ENCODE measurements around the gene WDR7. TPM values are rescaled to one million over a fixed set of nuclear protein-coding genes. Genes with fewer than 3 reads are reported as not detected.

Gene WDR7
- total RNA-seq, 4 donors from 2014 or later, result 16.2 to 39.4 (median 19.9) TPM

DNA sequence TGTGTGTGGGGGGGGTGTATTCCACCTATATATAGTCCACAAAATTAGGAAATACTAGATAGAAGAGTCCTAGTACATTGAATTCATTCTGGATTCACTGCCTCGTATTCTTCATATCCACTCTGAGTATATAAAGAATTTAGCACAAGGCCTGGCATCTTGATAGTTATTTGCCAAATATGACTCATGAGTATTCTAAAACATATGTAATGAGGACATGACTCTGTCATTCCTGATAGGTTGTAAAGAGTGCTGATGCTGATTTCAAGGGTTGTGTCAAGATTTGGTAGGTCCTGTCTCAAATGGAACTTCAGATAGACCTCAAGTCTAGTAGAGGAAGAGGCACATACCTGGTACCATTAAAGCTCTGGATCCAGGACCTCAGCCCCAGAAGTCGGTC is 322.3 kb downstream of the WDR7 start:
- TF ChIP-seq, protein P1, sequence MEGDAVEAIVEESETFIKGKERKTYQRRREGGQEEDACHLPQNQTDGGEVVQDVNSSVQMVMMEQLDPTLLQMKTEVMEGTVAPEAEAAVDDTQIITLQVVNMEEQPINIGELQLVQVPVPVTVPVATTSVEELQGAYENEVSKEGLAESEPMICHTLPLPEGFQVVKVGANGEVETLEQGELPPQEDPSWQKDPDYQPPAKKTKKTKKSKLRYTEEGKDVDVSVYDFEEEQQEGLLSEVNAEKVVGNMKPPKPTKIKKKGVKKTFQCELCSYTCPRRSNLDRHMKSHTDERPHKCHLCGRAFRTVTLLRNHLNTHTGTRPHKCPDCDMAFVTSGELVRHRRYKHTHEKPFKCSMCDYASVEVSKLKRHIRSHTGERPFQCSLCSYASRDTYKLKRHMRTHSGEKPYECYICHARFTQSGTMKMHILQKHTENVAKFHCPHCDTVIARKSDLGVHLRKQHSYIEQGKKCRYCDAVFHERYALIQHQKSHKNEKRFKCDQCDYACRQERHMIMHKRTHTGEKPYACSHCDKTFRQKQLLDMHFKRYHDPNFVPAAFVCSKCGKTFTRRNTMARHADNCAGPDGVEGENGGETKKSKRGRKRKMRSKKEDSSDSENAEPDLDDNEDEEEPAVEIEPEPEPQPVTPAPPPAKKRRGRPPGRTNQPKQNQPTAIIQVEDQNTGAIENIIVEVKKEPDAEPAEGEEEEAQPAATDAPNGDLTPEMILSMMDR (IDR thresholded peaks at IDR 0.05), result no peak
- DNase-seq (ENCODE audit: low spot score), result no peak
- no peak for ATAC-seq (ENCODE audit: low FRiP score)

DNA sequence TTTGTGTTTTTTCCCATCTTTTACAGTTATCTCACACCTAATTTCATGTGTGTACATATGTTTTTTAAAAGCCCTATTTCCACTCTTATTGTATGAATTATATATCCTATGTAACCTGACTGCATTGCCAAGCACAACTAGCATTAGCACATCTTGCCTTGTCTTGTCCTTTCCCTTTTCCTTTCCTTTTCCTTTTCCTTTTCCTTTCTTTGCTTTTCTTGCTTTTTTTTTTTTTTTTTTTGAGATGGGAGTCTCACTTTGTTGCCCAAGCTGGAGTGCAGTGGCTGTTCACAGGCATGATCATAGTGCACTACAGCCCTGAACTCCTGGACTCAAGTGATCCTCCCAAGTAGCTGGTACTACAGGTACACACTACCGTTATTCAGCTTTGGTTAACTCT is 323.0 kb downstream of the WDR7 start:
- TF ChIP-seq, protein P1 (IDR thresholded peaks at IDR 0.05), result no peak
- no peak for ATAC-seq (ENCODE audit: low FRiP score)
- DNase-seq (ENCODE audit: low spot score), result no peak

DNA sequence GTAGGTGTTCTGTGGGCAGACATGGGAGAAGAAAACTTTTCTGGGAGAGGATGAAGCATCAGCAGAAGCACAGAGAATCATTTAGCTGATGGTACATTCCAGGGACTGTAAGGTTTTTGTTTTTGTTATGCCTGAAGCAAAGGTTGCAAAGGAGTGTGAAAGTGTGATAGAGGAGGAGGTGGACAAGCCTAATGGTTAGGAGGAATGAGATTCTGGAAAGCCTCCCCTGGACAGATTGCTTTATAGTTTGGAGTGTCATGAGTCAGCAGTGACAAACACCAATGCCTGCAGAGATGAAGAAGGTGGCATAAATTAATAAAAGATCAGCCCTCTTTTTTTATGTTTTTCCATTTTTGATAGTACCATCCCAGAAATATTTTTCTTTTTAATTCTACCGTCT is 324.1 kb downstream of the WDR7 start:
- ATAC-seq (ENCODE audit: low FRiP score) (no peak), DNase-seq (ENCODE audit: low spot score) (no peak)

DNA sequence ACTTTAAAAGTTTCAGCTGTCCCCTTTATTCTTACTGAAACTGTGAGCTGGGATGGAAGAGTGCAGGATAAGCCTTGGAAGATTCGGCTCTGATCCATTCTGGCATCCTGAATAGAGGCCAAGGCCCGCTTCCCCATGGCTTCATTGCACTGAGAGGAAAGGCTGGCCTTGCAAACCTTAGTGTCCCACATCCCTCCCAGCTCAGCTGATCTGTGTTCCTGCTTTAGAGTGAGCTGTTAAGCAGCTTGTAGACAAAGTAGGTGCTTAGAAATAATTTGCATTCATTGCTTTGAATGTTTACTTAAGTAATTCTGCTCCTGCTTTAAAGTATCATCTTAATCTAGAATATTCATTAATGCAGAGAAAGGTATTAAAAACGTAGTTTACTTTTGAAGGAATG is 326.1 kb downstream of the WDR7 start:
- DNase-seq (ENCODE audit: low spot score), result no peak
- ATAC-seq (ENCODE audit: low FRiP score), result no peak
- TF ChIP-seq, protein P1 (IDR thresholded peaks at IDR 0.05), result no peak

More for the DNA sequence above, 324.1 kb downstream of the WDR7 start:
- TF ChIP-seq, protein P1 (IDR thresholded peaks at IDR 0.05), result no peak

DNA sequence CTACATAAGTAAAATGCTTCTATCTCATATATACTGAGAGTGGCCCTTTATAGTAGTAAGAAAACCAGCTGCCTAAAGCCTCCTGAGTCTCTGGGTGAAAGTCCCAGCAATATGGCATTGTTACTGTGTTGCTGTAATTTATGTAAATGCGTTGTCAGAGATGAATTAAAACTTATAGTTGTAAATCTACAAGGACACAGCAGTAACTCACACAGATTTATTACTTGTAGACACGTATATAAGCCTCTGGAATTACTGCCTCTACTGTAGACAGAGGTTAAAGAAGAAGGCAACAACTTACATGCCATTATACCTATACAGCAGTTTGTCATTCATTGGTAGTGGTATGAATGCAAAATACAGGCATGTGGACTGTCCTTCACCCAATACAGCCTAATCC is 326.6 kb downstream of the WDR7 start:
- TF ChIP-seq, protein P1 (IDR thresholded peaks at IDR 0.05), result no peak
- no peak for ATAC-seq (ENCODE audit: low FRiP score)
- no peak for DNase-seq (ENCODE audit: low spot score)

DNA sequence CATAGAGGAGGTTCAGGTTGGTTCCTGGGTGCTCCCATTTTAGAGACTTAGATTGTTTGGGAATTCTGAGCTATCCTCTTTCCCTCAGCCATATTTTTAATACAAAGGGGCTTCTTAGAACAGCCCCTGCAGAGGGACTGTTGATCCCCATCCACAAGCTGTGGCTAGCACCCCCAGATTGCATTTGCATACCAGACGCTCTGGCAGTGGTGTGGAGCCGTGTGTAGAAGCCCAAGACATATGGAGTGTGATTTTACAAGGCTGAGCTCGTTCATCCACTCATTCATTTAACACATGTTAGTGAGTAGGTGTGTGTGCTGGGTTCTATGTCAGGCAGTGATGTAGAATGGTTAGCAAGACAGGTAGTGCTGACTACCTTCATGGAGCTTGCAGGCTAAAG is 329.0 kb downstream of the WDR7 start:
- DNase-seq (ENCODE audit: low spot score) (no peak), ATAC-seq (ENCODE audit: low FRiP score) (no peak)
- TF ChIP-seq, protein P1 (IDR thresholded peaks at IDR 0.05), result no peak

DNA sequence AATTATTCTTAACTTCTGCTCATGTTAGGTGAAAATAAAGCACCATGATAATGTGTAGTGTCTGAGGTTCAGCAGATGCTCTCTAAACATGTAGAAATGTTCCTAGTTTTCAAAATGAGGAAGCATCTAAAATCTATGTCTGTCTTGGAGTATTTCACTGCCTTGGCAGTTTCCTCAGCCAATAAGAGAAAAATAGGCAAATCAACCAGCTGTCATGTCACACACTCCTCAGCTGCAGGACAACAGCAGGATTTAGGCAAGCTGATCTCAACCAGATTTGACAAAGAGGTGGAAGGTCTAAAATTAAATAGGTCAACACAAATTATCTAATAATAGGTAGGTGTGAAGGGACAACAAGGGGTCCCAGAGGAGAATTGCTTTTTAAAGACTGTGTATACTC is 331.6 kb downstream of the WDR7 start:
- TF ChIP-seq, protein P1 (IDR thresholded peaks at IDR 0.05), result no peak
- ATAC-seq (ENCODE audit: low FRiP score) (no peak), DNase-seq (ENCODE audit: low spot score) (no peak)

All from omental fat pad (tissue), 4 donors.